Measurements from ENCODE around the gene NGLY1.

Gene NGLY1

GRCh38 chr3:25782938-25783660 lies at the start of gene NGLY1:
NGLY1 (minus strand) TSS chr3:25783443; CDS start chr3:25783390, 53 bp downstream.
- DNase-seq (ENCODE audit: low spot score), result peak; percentile 96

GRCh38 chr3:25831578-25831977 lies 48.3 kb upstream of the NGLY1 start:
- peak; percentile 58 for DNase-seq (ENCODE audit: low spot score)

GRCh38 chr3:25830373-25831280 lies 47.4 kb upstream of the NGLY1 start:
- DNase-seq (ENCODE audit: low spot score), result no peak

- no peak for DNase-seq (ENCODE audit: low spot score)
Measured at GRCh38 chr3:25826510-25826909, 43.3 kb upstream of the NGLY1 start.

GRCh38 chr3:25823314-25823713 lies 40.1 kb upstream of the NGLY1 start:
- no peak for DNase-seq (ENCODE audit: low spot score)

- no peak for DNase-seq (ENCODE audit: low spot score)
Measured at GRCh38 chr3:25821746-25822573, 38.7 kb upstream of the NGLY1 start.

- DNase-seq (ENCODE audit: low spot score), result peak; percentile 69
Measured at GRCh38 chr3:25820816-25821486, 37.7 kb upstream of the NGLY1 start.

- DNase-seq (ENCODE audit: low spot score), result peak; percentile 98
Measured at GRCh38 chr3:25820366-25820765, 37.1 kb upstream of the NGLY1 start.

GRCh38 chr3:25818335-25818734 lies 35.1 kb upstream of the NGLY1 start:
- no peak for DNase-seq (ENCODE audit: low spot score)

GRCh38 chr3:25817638-25818037 lies 34.4 kb upstream of the NGLY1 start:
- DNase-seq (ENCODE audit: low spot score), result no peak

GRCh38 chr3:25817107-25817506 lies 33.9 kb upstream of the NGLY1 start:
- DNase-seq (ENCODE audit: low spot score), result no peak

- no peak for DNase-seq (ENCODE audit: low spot score)
Measured at GRCh38 chr3:25812644-25813043, 29.4 kb upstream of the NGLY1 start.

- DNase-seq (ENCODE audit: low spot score), result no peak
Measured at GRCh38 chr3:25804676-25805075, 21.4 kb upstream of the NGLY1 start.

GRCh38 chr3:25803833-25804232 lies 20.6 kb upstream of the NGLY1 start:
- DNase-seq (ENCODE audit: low spot score), result no peak

GRCh38 chr3:25801786-25802185 lies 18.5 kb upstream of the NGLY1 start:
- DNase-seq (ENCODE audit: low spot score), result no peak

GRCh38 chr3:25789596-25790556 lies 6.6 kb upstream of the NGLY1 start, which contains the start of gene OXSM:
OXSM (plus strand) TSS chr3:25790090; CDS start chr3:25791021, 931 bp downstream.
- peak; percentile 99 for DNase-seq (ENCODE audit: low spot score)

- no peak for DNase-seq (ENCODE audit: low spot score)
Measured at GRCh38 chr3:25789209-25789595, 6.0 kb upstream of the NGLY1 start.

GRCh38 chr3:25787689-25788088 lies 4.4 kb upstream of the NGLY1 start:
- DNase-seq (ENCODE audit: low spot score), result no peak

GRCh38 chr3:25785826-25786225 lies 2.6 kb upstream of the NGLY1 start:
- DNase-seq (ENCODE audit: low spot score), result no peak

GRCh38 chr3:25784971-25785370 lies 1.7 kb upstream of the NGLY1 start:
- DNase-seq (ENCODE audit: low spot score), result no peak

Measured in COLO829 (cell line).